Coronary artery (tissue), 2 donors: ENCODE measurements around the gene RHBDD3.

Experiments used
- DNase-seq: peaks from one replicate; pipeline ENCODE4 v3.0.0-alpha.2; 2017; ENCODE audit warnings: low spot score
- H3K27ac ChIP-seq, 2 donors: fragments of 200-600 bp; sonication (generic); one replicate each; pipeline ENCODE4 v1.5.1; 2016 to 2019
- H3K4me3 ChIP-seq: fragments of 200-600 bp; sonication (generic); 2 replicates; pipeline ENCODE4 v1.5.1; 2016; ENCODE audit warnings: mild to moderate bottlenecking, moderate library complexity
- TF ChIP-seq, protein P1 (sequence below): fragments of 200-600 bp; sonication (generic); IDR thresholded peaks from one replicate; pipeline ENCODE4 v1.5.1; 2019; ENCODE audit warnings: antibody characterized with exemption

RHBDD3 gene

GRCh38 chr22:29214232-29214631 is 53.5 kb downstream of the RHBDD3 start:
- Histone ChIP-seq H3K27ac (no peak overlapping the region), H3K4me3 (no peak overlapping the region)
- DNase-seq = no peak
- TF ChIP-seq, protein P1, sequence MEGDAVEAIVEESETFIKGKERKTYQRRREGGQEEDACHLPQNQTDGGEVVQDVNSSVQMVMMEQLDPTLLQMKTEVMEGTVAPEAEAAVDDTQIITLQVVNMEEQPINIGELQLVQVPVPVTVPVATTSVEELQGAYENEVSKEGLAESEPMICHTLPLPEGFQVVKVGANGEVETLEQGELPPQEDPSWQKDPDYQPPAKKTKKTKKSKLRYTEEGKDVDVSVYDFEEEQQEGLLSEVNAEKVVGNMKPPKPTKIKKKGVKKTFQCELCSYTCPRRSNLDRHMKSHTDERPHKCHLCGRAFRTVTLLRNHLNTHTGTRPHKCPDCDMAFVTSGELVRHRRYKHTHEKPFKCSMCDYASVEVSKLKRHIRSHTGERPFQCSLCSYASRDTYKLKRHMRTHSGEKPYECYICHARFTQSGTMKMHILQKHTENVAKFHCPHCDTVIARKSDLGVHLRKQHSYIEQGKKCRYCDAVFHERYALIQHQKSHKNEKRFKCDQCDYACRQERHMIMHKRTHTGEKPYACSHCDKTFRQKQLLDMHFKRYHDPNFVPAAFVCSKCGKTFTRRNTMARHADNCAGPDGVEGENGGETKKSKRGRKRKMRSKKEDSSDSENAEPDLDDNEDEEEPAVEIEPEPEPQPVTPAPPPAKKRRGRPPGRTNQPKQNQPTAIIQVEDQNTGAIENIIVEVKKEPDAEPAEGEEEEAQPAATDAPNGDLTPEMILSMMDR = no peak

- TF ChIP-seq, protein P1 = no peak
- DNase-seq = no peak
- Histone ChIP-seq H3K27ac (no peak overlapping the region), H3K4me3 (no peak overlapping the region)
Observed at GRCh38 chr22:29213493-29213892, 54.3 kb downstream of the RHBDD3 start.

DNA sequence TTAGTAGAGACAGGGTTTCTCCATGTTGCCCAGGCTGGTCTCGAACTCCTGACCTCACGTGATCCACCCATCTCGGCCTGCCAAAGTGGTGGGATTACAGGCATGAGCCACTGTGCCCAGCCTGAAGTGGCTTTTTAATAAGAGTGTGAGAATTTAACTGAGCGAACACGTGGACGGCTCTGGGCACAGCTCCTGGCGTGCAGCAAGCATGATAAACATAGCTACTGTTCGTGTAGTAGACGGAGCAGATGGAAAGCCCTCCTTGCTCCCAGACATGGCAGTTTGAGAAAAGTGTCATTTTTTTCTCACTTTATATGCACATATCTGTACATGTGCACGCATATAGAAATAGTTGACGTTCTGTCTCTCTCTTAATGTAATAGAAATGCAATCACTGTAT is 55.0 kb downstream of the RHBDD3 start:
- TF ChIP-seq, protein P1 = no peak
- Histone ChIP-seq H3K27ac (no peak overlapping the region), H3K4me3 (no peak overlapping the region)
- no peak for DNase-seq

DNA sequence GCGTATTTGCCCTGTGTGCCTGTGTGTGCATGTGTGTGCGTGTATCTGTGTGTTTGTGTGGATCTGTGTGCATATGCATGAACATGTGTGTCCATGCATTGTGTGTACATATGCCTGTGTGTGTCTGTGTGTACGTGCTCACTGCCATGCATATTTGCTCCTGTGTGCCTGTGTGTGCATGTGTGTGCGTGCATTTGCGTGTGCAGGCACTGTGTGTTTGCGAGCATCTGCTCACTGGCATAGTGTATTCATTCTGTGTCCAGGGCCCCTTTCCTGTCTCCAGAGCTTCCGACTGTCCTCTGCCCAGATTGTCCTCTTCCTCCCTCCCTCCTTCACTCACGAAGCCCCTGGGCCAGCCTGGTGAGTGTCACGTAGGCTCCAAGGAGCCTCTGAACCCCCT is 56.3 kb downstream of the RHBDD3 start:
- DNase-seq = no peak
- Histone ChIP-seq H3K4me3 (no peak overlapping the region), H3K27ac (no peak overlapping the region)
- TF ChIP-seq, protein P1 = no peak

DNA sequence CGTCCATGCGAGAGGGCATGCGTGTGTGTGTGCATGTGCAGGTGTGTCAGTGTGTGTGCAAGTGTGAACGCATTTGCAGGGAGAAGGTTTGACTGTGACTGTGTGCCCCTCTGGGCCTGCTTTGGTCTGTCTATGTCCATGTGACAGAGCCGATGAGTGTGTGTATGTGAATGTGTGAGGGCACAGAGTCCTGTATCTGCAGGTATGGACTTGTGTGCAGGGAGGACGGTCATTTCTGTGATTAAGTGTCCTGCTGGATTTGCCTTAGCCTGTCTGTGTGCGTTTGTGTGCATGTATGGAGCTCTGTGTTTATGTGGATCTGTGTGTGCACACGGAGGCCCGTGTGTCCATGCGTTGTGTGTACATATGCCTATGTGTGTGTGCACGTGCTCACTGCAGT is 56.7 kb downstream of the RHBDD3 start:
- no peak for DNase-seq
- Histone ChIP-seq H3K27ac (no peak overlapping the region), H3K4me3 (no peak overlapping the region)
- TF ChIP-seq, protein P1 = no peak
